GM19438 (cell line): Measurements from ENCODE around the gene DHRS9.

Experiments
- ATAC-seq: cut with Tn5 transposase; IDR thresholded peaks from one replicate; pipeline ENCODE4 v1.9.1; 2021; ENCODE audit warnings: low read depth; ENCODE audit not compliant: unreplicated experiment

DHRS9 gene

DNA sequence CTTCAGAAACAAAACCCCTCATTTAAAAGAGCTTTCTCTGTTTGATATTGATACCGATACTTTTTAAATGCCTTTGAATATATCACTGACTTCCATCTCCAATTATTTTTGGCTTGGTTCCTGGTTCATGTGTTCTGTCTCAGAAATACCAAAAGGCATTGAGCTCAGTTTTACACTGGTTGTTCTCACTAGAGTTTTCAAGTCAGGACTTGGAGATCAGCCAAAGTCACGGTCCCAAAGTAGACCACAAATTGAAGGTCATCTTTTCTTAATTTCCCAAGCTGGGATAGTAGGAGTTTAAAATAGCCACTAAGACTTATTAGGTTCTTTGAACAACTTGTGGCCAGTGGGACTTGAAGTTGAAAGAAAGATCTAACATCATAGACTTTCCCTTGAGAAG, 24.2 kb downstream of the DHRS9 start:
- ATAC-seq: no peak

DNA sequence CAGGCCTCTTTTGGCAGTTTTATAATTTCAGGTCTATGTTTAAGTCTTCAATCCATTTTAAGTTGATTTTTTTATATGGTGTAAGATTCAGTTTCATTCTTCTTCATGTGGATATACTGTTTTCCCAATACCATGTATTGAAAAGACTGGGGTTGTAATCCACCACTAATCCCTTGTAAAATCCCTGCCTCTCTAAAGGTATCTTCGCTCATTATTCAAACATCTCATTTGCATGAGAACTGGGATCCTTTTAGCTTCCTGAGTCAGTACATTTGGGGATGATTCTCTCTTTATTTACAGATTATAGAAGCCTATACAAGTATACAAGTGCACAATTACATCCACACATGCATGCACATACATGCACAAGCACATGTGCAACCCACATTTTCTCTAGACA, 25.3 kb downstream of the DHRS9 start:
- ATAC-seq: no peak

DNA sequence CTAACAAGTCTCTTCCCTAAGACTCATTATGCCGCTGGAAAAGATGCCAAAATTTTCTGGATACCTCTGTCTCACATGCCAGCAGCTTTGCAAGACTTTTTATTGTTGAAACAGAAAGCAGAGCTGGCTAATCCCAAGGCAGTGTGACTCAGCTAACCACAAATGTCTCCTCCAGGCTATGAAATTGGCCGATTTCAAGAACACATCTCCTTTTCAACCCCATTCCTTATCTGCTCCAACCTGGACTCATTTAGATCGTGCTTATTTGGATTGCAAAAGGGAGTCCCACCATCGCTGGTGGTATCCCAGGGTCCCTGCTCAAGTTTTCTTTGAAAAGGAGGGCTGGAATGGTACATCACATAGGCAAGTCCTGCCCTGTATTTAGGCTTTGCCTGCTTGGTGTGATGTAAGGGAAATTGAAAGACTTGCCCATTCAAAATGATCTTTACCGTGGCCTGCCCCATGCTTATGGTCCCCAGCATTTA, 26.3 kb downstream of the DHRS9 start:
- no peak for ATAC-seq

DNA sequence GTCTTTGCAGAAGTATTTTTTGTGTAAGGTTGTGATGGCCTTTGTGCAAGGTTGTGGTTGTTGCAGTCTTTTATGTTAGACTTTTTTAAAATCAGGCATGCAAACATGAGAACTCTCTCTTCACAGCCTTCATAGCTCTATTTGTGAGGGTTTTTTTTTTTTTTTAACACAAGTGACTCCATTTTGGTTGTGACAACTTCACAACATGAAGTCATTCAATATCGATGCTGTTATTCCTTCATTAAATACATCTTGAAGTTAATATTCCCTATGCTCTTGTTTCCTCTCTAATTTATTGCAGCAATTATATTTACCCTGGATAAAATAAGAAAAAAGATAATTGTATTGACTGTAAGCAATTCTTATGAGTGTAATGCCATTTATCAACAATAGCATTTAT, 35.5 kb downstream of the DHRS9 start:
- ATAC-seq: no peak

DNA sequence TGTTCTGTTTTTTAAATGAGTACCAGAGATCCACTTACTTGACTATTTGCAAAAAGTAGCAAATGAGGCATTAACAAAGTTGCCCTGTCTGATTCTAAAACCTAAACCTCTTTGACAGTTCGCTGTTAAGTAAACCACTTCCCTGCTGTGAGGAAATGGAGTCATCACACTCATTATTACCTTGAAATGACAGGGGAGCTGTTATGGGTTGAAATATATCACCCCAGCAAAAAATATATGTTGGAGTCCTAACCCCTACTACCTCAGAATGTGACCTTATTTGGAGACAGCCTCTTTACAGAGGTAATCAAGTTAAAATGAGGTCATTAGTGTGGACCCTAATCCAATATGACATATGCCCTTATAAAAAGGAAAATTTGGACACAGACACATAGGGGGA, 36.1 kb downstream of the DHRS9 start:
- ATAC-seq: no peak

DNA sequence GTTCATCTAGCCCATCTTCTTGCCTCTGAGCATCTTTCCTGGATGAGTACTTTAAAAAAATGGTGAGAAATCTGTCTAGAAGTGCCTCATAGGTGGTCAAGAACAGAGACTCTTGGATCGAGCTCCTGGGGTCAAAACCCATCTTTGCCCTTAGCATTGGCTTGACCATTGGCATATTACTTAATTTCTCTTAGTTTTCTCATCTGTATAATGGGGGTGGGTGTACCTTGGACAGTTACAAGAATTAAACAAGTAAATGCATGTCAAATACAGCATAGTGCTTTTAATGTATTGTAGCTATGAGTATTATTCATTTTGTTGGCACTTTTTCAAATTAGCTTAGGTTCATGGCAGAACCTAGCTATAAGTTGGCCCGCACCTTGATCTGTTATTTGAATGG, 36.8 kb downstream of the DHRS9 start:
- no peak for ATAC-seq

DNA sequence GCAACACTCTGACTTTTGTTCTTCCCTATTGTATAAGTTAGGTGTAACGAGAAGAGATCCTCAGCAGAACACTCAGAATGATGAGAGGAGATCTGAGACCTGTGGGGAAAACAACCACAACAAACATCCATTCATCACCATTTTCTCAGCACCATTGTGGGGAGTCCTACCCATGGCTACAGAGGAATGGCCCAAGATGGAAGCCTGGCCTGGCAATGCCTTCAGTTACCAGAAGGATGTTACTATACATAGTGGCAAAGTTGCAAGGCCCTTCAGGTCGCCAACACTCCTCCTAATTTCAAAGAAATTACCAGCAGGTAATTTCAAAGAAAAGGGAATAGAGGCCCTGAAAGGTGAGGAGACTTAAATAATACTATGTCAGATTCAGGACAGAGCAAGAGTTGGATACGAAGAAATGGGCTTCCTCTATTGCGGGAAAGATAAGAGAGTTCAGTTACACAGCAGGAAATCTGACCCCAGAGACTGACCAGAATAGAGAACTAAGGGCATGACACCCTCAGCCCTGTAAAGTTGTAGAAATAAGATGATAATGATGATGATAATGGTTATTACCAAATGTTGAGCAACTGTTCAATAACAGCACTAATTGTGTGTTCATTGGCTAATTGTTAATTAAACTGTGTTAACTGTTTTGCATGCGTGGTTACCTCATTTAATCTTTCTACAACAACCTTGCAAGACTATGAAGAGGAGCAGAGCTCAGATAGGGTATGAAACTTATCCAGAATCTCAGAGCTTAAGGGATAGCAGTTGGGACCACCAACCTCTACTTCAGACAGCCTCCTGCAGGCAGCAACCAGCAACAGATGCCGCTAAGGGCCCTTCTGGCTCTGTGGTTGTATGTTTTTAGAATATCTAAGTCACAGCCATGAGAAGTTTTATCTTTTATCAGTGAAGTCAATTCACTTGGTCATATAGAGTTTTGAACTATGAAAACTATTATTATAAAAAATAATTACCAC, 37.5 kb downstream of the DHRS9 start:
- ATAC-seq: no peak

DNA sequence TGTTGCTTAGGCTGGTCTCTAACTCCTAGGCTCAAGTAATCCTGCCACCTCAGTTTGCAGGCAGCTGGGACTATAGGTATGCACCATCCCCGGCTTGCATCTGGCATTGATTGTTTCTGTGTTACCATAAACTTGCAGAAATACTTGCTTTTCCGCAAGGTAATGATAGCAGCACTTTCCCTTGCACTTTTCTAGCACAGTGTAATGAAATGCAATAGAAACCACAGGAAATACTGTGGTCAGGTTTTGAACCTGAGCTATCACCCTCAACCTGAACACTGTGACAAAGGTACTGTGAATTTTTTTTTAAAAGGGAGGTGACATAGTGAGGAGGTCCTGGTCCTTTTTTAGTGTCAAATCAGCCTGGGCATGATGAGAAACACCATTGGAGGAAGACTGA, 38.3 kb downstream of the DHRS9 start:
- ATAC-seq: peak; percentile 93

DNA sequence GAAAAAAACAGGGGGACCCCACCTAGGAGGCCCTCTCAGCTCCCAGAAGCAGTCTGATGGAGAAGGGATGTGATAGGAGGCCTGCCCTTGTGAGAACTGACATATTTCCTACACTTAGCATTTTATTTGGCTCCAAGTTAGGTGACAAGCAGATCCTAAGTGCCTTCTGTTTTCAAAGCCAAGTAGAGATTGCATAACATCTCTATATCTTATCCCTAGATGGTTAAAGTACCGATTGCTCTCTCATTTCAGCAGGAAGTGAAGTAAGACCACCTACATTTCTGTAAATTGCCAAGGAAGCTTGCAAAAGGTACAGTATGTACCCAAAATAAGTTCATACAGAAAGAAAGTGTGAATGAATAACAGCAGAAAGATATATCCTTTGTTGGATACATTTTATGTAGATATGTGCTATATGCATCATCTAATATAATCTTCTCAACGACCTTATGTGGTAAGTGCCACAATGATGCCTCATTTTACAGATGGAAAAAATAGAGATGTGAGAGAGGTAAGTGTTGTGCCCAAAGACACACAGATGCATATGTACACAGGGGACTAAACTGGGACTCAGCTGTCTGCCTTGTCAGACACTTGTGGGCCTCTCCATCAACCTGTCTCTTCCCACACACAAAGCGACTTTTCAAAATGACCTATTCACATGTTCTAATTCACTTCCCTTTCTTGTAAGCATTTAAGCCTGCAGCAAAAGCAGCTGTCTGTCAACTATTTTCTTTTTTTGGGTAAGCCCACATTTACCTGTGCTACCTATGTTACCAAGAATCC, 38.9 kb downstream of the DHRS9 start:
- ATAC-seq: no peak

DNA sequence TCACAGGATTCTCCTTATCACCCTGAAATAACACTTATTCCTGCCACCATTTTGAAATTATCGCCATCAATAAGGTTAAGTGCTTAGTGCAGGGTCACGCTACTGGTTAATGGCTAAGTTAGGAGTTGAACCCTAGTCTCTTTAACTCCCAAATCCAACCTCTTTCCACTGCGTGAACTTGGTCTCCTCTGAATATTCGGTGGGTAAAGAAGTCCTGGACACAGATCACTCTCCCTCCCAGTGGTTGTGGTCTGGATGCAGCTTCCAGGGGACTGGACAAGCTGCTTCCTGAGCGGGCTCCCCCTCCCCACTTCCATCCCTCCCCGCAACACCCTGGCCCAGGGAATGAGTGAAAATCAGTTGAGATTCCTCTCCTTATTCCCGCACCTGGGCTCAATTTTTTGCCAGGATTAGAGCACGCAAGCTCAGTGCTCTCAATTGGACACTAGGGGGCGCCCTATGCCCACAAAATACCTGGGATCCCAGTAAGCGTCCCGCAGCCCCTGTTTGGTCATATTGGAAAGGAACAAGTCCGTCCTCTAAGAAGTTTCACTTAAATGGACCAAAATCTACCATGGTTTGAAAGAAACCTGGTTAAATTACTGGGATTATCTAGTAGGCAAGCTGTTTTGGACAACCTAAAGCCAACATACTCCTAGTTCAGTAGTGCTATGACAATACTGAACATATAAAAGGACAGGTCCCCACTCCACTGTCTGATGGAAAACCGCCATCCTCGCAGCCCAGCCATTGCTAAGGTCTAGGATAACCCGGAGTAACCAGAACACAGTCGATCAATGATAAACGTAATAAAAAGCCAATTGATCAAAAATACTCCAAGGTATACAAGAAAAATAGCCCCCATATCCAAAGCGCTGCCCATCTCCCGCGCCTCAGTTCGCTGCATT, 40.4 kb downstream of the DHRS9 start:
- no peak for ATAC-seq

DNA sequence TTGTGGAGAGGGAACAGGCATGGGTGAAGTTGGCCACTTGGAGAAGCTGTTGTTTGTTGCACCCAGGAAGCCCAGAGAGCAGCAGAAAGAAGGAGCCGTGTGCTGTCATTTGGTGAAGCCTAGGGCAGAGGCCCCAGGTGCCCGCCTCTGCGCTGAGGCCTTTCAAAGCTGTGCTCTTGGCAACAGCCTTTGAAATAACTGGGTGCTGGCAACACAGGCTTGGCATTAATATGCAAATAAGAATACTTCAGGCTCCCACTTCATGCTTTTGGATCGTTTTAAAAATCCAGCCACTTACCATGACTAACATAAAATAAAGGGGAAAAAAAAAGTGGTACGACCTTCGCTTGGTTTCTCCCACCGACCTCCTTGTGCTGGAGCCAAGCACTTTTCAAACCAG, 41.1 kb downstream of the DHRS9 start:
- ATAC-seq: no peak

DNA sequence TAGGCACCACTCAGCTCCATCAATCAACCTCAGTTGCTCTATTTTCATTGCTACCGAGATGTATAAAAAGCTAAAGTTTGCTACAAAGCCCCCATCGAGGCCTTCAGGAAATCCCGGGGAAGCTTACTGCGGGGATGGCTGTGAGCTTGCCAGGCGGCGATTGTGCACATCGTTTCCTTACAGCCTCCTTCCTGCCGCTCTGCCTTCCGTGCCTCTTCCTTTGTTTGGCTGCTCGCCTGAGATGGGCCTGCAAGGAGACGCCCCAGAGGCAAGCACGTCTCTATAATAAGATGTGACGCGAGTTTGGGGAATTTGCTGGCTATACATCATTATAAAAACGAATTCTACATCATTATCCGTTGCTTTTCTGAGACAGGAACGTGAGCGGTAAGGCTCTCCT, 41.6 kb downstream of the DHRS9 start:
- no peak for ATAC-seq

DNA sequence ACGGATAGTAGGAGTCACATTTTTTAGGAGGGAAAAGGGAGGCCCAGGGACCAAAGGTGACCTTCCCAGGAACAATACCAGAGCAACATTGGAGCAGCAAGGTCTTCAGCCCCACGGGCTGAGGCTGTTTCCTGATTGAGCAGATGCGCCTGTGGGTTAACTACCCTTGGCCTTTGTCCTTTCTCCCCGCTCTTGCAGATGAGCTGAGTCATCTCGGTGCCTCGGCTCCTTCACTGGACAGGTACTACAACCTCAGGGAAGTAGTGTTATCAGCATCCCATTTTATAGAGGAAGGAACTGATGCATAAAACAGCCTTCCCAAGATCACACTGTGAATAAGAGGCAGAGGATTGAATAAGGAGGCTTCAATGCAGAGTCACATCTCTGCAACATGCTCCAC, 43.5 kb downstream of the DHRS9 start:
- ATAC-seq: no peak

DNA sequence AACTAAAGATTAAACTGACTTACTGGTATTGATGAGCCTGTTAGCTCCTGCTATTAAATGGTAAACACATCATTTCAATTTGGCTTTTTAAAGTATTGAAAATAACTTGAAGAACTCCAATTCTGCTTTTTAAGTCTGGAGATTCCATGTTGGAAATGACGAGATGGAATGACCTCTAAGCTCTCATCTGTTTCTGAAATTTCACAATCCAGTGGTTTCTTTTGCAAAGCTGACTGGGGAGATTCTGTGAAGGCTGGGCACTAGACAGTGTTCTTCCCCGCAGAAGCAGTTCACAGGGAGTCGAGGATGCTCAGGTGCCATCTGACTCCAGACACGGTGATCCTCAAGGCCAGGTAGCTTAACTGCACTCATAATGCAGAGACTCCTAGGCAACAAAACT, 44.7 kb downstream of the DHRS9 start:
- no peak for ATAC-seq

DNA sequence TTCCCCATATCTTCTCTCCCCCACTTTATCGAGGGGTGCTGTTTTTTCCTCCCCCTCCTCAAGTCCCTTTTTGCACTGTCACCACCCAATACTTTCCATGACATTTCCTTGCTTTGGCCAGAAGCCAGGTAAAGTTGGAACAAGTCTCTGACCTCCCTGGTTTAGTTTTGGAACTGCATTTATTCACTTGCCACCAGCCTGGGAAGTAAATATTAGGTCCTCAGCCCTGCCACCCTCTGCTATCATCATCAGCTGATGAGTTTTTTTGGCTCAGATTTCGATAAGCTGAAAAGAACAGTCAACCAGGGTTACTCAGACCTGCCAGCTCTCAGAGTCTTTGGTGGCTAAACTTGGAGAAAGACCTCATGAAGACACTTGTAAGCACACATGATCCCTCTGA, 47.0 kb downstream of the DHRS9 start:
- ATAC-seq: no peak

DNA sequence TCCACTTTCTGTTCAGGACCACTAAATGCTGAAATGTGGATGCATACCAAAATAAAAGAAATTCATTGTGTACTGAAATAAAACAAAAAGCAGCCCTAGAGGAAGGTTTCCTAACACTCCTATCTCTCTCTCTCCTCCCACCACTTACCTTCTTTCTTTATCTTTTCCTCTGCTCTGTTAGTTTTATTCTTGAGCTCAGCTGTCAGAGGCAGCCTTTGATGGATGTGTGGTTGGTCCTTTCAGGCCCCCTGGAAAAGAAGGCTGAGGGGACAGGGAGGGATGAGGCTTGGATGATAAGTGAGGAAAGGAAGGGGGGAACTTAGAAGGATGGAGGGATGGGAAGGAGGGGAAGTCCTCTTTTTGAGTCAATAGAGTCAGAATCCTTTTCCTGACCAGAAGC, 47.6 kb downstream of the DHRS9 start:
- ATAC-seq: no peak

DNA sequence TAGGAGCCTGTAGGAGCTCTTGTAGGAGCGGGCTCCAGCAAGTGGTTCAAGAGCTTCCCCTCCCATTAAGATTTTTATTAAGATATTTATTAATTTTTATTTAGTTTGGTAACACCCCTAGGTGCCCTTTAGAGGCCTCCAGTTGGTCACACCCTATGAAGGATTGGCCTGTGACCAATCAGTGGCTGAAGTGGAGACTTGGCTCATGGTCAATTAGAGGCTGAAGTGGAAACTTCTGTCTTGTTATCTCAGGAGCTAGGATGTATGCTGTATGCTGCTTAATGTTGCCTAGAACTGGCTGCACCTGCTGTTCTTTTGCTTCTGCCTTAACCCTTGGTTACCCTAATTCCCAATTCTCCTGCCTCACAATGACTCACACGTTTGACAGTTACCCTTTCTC, 48.7 kb downstream of the DHRS9 start:
- no peak for ATAC-seq

DNA sequence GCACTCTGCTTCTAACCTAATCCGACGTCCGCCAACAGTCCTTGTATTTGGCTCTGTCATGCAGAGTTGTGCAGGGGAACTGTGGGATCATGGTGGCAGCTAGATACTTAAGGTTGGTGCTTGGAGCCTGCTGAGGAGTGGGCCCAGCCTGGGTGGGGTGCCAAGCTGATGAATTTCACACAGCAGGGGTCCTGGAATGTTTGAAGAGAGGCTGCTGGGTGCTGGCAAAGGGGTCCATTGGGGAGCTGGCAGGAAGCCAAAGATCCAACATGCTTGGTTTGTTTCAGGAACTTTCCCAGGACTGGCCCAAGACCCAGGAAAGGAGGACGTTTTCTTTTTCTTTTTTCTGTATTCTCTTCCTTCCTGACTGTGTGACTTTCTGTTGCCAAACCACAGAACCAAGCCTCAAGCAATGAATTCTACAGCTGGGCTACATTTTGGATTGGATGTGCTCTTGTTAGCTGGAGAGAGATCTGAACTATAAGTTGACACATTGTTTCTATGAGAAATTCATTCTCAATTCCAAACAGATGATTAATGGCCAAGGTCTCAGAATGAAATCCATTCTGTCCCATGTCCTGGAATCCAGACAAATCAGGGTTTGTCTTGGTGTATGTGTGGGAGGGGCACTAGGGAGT, 49.9 kb downstream of the DHRS9 start:
- ATAC-seq: no peak

DNA sequence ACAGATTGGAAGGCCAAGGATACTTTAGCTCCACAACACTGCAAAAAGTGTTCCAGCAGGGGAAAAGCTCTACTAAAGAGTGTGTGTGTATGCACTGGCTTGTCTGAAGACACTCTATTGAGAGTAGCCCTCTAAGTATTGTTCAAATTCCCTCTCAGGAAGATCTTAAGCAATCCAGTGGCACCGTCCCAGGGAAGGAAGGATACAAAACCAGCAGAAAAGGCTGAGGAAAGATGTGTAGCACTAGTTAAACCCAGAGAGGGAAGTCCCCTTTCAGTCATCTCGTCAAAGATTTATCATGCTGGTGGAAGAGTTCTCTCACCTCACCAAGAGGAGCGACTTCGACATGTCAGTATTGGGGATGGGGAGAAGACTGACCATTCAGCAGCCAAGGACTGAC, 50.5 kb downstream of the DHRS9 start:
- no peak for ATAC-seq

DNA sequence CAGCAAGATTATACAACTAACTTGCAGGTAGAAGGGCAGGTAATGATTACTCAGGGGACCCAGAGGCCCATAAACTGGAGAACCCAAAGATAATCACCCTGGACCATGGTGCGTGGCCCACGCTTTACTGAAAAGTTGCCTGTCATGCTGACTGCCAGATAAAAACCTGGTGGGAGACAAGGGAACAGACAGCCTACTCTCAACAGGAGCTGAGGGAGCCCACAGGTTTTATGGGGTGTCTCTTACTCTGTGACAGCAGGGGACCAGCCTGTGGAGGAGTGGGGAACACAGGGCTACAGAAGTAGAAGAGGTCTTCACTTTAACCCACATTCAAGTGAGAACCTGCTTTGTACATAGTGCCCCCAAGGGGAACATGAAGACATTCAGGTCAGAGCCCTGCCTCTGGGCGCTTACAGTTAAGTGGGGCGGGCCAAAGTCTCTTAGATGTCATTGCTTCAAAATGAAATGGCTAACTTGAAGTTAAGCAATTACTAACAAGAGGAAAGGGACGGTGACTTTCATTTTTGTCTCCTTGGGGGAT, 60.4 kb downstream of the DHRS9 start:
- no peak for ATAC-seq
